OCI-LY1 (cell line): ENCODE data around the gene OLA1.

ENCODE experiments used
- H2AFZ ChIP-seq: fragments of 200-600 bp; sonication (generic), shearing (Covaris generic); 2 replicates; pipeline ENCODE4 v1.6.0; 2014; ENCODE audit warnings: antibody characterized with exemption, mild to moderate bottlenecking, low read length
- H3F3A ChIP-seq: fragments of 200-600 bp; sonication (generic), shearing (Covaris generic); 2 replicates; pipeline ENCODE4 v1.6.0; 2014; ENCODE audit warnings: mild to moderate bottlenecking, antibody characterized with exemption, low read length, moderate library complexity; ENCODE audit not compliant: insufficient read depth
- H3K27ac ChIP-seq: fragments of 200-600 bp; sonication (generic); 2 replicates; pipeline ENCODE4 v1.5.1; 2014; ENCODE audit warnings: low read length, mixed run types, mild to moderate bottlenecking, low read depth; ENCODE audit not compliant: poor library complexity, severe bottlenecking
- H3K27me3 ChIP-seq: fragments of 200-600 bp; sonication (generic); 2 replicates; pipeline ENCODE4 v1.6.0; 2014; ENCODE audit warnings: antibody characterized with exemption, mild to moderate bottlenecking, low read length, moderate library complexity; ENCODE audit not compliant: insufficient read depth
- H3K36me3 ChIP-seq: fragments of 200-600 bp; sonication (generic); 2 replicates; pipeline ENCODE4 v1.6.1; 2014; ENCODE audit warnings: mild to moderate bottlenecking, antibody characterized with exemption, low read length, moderate library complexity, mixed read lengths; ENCODE audit not compliant: insufficient read depth
- H3K4me1 ChIP-seq: fragments of 200-600 bp; sonication (generic); 2 replicates; pipeline ENCODE4 v1.5.1; 2014; ENCODE audit warnings: mild to moderate bottlenecking, low read length, moderate library complexity; ENCODE audit not compliant: insufficient read depth, severe bottlenecking
- H3K4me2 ChIP-seq: fragments of 200-600 bp; sonication (generic), shearing (Covaris generic); 2 replicates; pipeline ENCODE4 v1.6.1; 2014; ENCODE audit warnings: low read length
- H3K4me3 ChIP-seq: fragments of 200-600 bp; sonication (generic); 2 replicates; pipeline ENCODE4 v1.5.1; 2014; ENCODE audit warnings: low read length, low read depth, mild to moderate bottlenecking, mixed read lengths; ENCODE audit not compliant: poor library complexity, severe bottlenecking
- H3K79me2 ChIP-seq: fragments of 200-600 bp; shearing (Covaris generic); 2 replicates; pipeline ENCODE4 v1.6.1; 2016; ENCODE audit warnings: mixed run types, low read length, mixed read lengths; ENCODE audit not compliant: insufficient read depth
- H3K9ac ChIP-seq: fragments of 200-600 bp; sonication (generic), shearing (Covaris generic); 2 replicates; pipeline ENCODE4 v1.6.1; 2014; ENCODE audit warnings: mild to moderate bottlenecking, low read length, mixed read lengths
- H3K9me2 ChIP-seq: fragments of 200-600 bp; sonication (generic), shearing (Covaris generic); 2 replicates; pipeline ENCODE4 v1.6.1; 2014; ENCODE audit warnings: low read depth, mild to moderate bottlenecking, low read length, mixed read lengths
- H3K9me3 ChIP-seq: fragments of 200-600 bp; shearing (Covaris generic); 2 replicates; pipeline ENCODE4 v1.6.1; 2014; ENCODE audit warnings: low read length, mixed read lengths
- H4K20me1 ChIP-seq: fragments of 200-600 bp; sonication (generic), shearing (Covaris generic); 2 replicates; pipeline ENCODE4 v1.6.0; 2016; ENCODE audit warnings: mild to moderate bottlenecking, low read length; ENCODE audit not compliant: insufficient read depth
- CTCF ChIP-seq: fragments of 200-600 bp; sonication (generic), shearing (Covaris generic); IDR thresholded peaks from 2 replicates; pipeline ENCODE4 v1.5.1; 2017; ENCODE audit warnings: mild to moderate bottlenecking, antibody characterized with exemption, low read length, moderate library complexity, mixed read lengths
- EZH2 ChIP-seq: fragments of 200-600 bp; sonication (generic), shearing (Covaris generic); IDR thresholded peaks from 2 replicates; pipeline ENCODE4 v1.8.0; 2017; ENCODE audit warnings: borderline replicate concordance, mixed run types, mild to moderate bottlenecking, antibody characterized with exemption, low read length, moderate library complexity, mixed read lengths

Gene OLA1

GRCh38 chr2:174108579-174108978, 139.8 kb downstream of the OLA1 start:
- no peaks in the 10 kb centered on the region for H3K27me3 ChIP-seq
- no peaks in the 10 kb centered on the region for H4K20me1 ChIP-seq
- no peaks in the 10 kb centered on the region; the same call in 1 of the 2 replicates for H3F3A ChIP-seq
- no peak for TF ChIP-seq EZH2
- no peak overlapping the region for H3K27ac ChIP-seq
- H3K4me1 ChIP-seq: no peaks in the 10 kb centered on the region
- no peaks in the 10 kb centered on the region for H3K9me2 ChIP-seq
- H2AFZ ChIP-seq: no peak overlapping the region
- H3K79me2 ChIP-seq: no peaks in the 10 kb centered on the region
- no peak overlapping the region for H3K4me3 ChIP-seq
- no peaks in the 10 kb centered on the region for H3K9me3 ChIP-seq
- H3K4me2 ChIP-seq: no peak overlapping the region
- H3K9ac ChIP-seq: no peak overlapping the region
- no peaks in the 10 kb centered on the region for H3K36me3 ChIP-seq

- Histone ChIP-seq H3K4me1 (no peaks in the 10 kb centered on the region), H3K4me2 (no peak overlapping the region), H2AFZ (no peak overlapping the region), H3K4me3 (no peak overlapping the region), H3K27me3 (no peaks in the 10 kb centered on the region), H3K79me2 (no peaks in the 10 kb centered on the region), H3K9ac (no peak overlapping the region), H4K20me1 (no peaks in the 10 kb centered on the region), H3K36me3 (no peaks in the 10 kb centered on the region), H3K27ac (no peak overlapping the region), H3F3A (no peaks in the 10 kb centered on the region; the same call in 1 of the 2 replicates), H3K9me2 (no peaks in the 10 kb centered on the region), H3K9me3 (no peaks in the 10 kb centered on the region)
- TF ChIP-seq EZH2 (no peak), CTCF (no peak)
Observed at GRCh38 chr2:174106736-174107135, 141.6 kb downstream of the OLA1 start.

- Histone ChIP-seq H2AFZ (no peak overlapping the region), H4K20me1 (no peaks in the 10 kb centered on the region), H3K27ac (no peak overlapping the region), H3K27me3 (no peaks in the 10 kb centered on the region), H3K4me3 (no peak overlapping the region), H3K36me3 (no peaks in the 10 kb centered on the region), H3K9ac (no peak overlapping the region), H3K79me2 (no peaks in the 10 kb centered on the region), H3K9me2 (no peaks in the 10 kb centered on the region), H3K4me2 (no peak overlapping the region), H3K9me3 (no peaks in the 10 kb centered on the region), H3K4me1 (no peaks in the 10 kb centered on the region), H3F3A (no peaks in the 10 kb centered on the region)
- no peak for TF ChIP-seq CTCF
- TF ChIP-seq EZH2: no peak
Observed at GRCh38 chr2:174094542-174094941, 153.8 kb downstream of the OLA1 start.

GRCh38 chr2:174090476-174090875, 157.9 kb downstream of the OLA1 start:
- Histone ChIP-seq H3K27me3 (no peaks in the 10 kb centered on the region), H3K36me3 (no peaks in the 10 kb centered on the region), H4K20me1 (no peaks in the 10 kb centered on the region), H3K9ac (no peak overlapping the region), H3K4me2 (no peak overlapping the region), H2AFZ (no peak overlapping the region), H3K4me3 (no peak overlapping the region), H3F3A (no peaks in the 10 kb centered on the region), H3K9me3 (no peaks in the 10 kb centered on the region), H3K27ac (no peak overlapping the region), H3K4me1 (no peaks in the 10 kb centered on the region), H3K9me2 (no peaks in the 10 kb centered on the region), H3K79me2 (no peaks in the 10 kb centered on the region)
- TF ChIP-seq CTCF (no peak), EZH2 (no peak)
